OCI-LY7 (cell line): ENCODE data around the gene MS4A10. TPM values are rescaled to one million over a fixed set of nuclear protein-coding genes. Genes with fewer than 3 reads are reported as not detected.

Source experiments
- BruUV-seq: library from RNA; stranded (reverse); fragments of 400-500 nt; replicated peaks from 2 replicates; lab custom pipeline; 2021; lab: Mats Ljungman, UMichigan
- CTCF ChIA-PET: fragments of 300-600 bp; sonication (Branson Sonifier 250); formaldehyde crosslinking; loops from one replicate; lab custom pipeline; 2022; ENCODE audit warnings: antibody characterized with exemption; ENCODE audit not compliant: unreplicated experiment; lab: Charles Lee
- POLR2A ChIA-PET: fragments of 300-600 bp; sonication (Branson Sonifier 250); formaldehyde crosslinking; loops from one replicate; lab custom pipeline; 2022; ENCODE audit warnings: antibody characterized with exemption; lab: Charles Lee
- DNase-seq: peaks from one replicate; pipeline ENCODE4 v3.0.0-alpha.2; 2015; ENCODE audit warnings: low spot score
- H2AFZ ChIP-seq: fragments of 200-600 bp; sonication (generic), shearing (Covaris generic); 2 replicates; pipeline ENCODE4 v1.6.1; 2014; ENCODE audit warnings: mild to moderate bottlenecking, antibody characterized with exemption, low read length, moderate library complexity
- H3K27ac ChIP-seq: fragments of 200-600 bp; sonication (generic); 2 replicates; pipeline ENCODE4 v1.5.1; 2014; ENCODE audit warnings: mixed run types, low read depth, mild to moderate bottlenecking, moderate library complexity, low read length, inconsistent platforms; ENCODE audit not compliant: poor library complexity, severe bottlenecking
- H3K36me3 ChIP-seq: fragments of 200-600 bp; sonication (generic); 2 replicates; pipeline ENCODE4 v1.6.1; 2014; ENCODE audit warnings: mild to moderate bottlenecking, antibody characterized with exemption, low read length, moderate library complexity, mixed read lengths; ENCODE audit not compliant: insufficient read depth
- H3K4me1 ChIP-seq: fragments of 200-600 bp; sonication (generic); 2 replicates; pipeline ENCODE4 v1.5.1; 2014; ENCODE audit warnings: mild to moderate bottlenecking, low read length; ENCODE audit not compliant: insufficient read depth, poor library complexity, severe bottlenecking
- H3K4me2 ChIP-seq: fragments of 200-600 bp; sonication (generic); 2 replicates; pipeline ENCODE4 v1.6.1; 2014; ENCODE audit warnings: mild to moderate bottlenecking, low read length
- H3K4me3 ChIP-seq: fragments of 200-600 bp; sonication (generic); 2 replicates; pipeline ENCODE4 v1.5.1; 2014; ENCODE audit warnings: mild to moderate bottlenecking, low read depth, low read length; ENCODE audit not compliant: poor library complexity, severe bottlenecking
- H3K79me2 ChIP-seq: fragments of 200-600 bp; sonication (generic); 2 replicates; pipeline ENCODE4 v1.6.1; 2016; ENCODE audit warnings: low read depth, mild to moderate bottlenecking, low read length, moderate library complexity, mixed read lengths; ENCODE audit not compliant: insufficient read depth
- H3K9me2 ChIP-seq: fragments of 200-600 bp; sonication (generic); 2 replicates; pipeline ENCODE4 v1.6.1; 2016; ENCODE audit warnings: mild to moderate bottlenecking, low read length, mixed read lengths; ENCODE audit not compliant: insufficient read depth
- H3K9me3 ChIP-seq: fragments of 200-600 bp; sonication (generic); 2 replicates; pipeline ENCODE4 v1.6.1; 2014; ENCODE audit warnings: mild to moderate bottlenecking, mixed run types, low read length, mixed read lengths
- H4K20me1 ChIP-seq: fragments of 200-600 bp; sonication (generic); 2 replicates; pipeline ENCODE4 v1.6.1; 2014; ENCODE audit warnings: mild to moderate bottlenecking, antibody characterized with exemption, low read length, moderate library complexity, mixed read lengths; ENCODE audit not compliant: insufficient read depth
- CTCF ChIP-seq: fragments of 200-600 bp; sonication (generic); conservative IDR thresholded peaks from 2 replicates; pipeline ENCODE4 v1.5.1; 2014; ENCODE audit warnings: mild to moderate bottlenecking, antibody characterized with exemption, low read length, moderate library complexity, mixed read lengths
- EZH2phosphoT487 ChIP-seq: fragments of 200-600 bp; sonication (generic); IDR thresholded peaks from 2 replicates; pipeline ENCODE4 v1.6.1; 2018; ENCODE audit warnings: low read depth, borderline replicate concordance, mild to moderate bottlenecking, mixed run types, antibody characterized with exemption, low read length, moderate library complexity, mixed read lengths
- intact Hi-C: fragments of 100-400 bp; cut with micrococcal nuclease; formaldehyde crosslinking; loops from one replicate; pipeline ENCODE4 v1.10.0; 2022; ENCODE audit not compliant: unreplicated experiment
- total RNA-seq, 2 experiments: library from RNA; depleted of rRNA in 1 of 2; stranded (reverse); fragments of >200 nt in 1 of 2; shearing (Covaris generic) in 1 of 2; gene quantifications; 2 replicates each; pipeline ENCODE4 v1.2.3, GENCODE V29; 2014 to 2022

The MS4A10 gene
- total RNA-seq, 2 experiments from 2014 or later = not detected

- H3K4me3 ChIP-seq = peak within 1 kb of the TSS; percentile 81
- peak; percentile 93 for DNase-seq
- peak within 1 kb of the TSS; percentile 98 for H3K4me2 ChIP-seq
- H3K36me3 ChIP-seq = peaks cover 29% of the 10 kb centered on the region
- H3K9me2 ChIP-seq = no peaks in the 10 kb centered on the region
- peaks cover 23% of the 10 kb centered on the region for H3K4me1 ChIP-seq
- ChIA-PET CTCF (interaction anchor here (0.6 to 0.8 kb wide), 2 partner anchors 14 to 73 kb away, joined by 3 read pairs; no protein-coding TSS in a partner anchor), POLR2A (interaction anchor here (0.5 to 2.0 kb wide), 6 partner anchors 24 to 348 kb away, joined by 3 to 5 read pairs (median 3); no protein-coding TSS in a partner anchor)
- intact Hi-C loops = loop anchor here (1.0 kb wide), 1 partner anchor 64 kb away; the partner anchor contains the start of gene PRPF19
- H3K9me3 ChIP-seq = no peaks in the 10 kb centered on the region
- peaks cover 16% of the 10 kb centered on the region for H4K20me1 ChIP-seq
- H2AFZ ChIP-seq = peak within 1 kb of the TSS; percentile 84
- peaks cover 52% of the 10 kb centered on the region for H3K79me2 ChIP-seq
- no peak for TF ChIP-seq CTCF
- no peak for TF ChIP-seq EZH2phosphoT487
- TSS peak; percentile 78 for BruUV-seq
- peak within 1 kb of the TSS; percentile 29 for H3K27ac ChIP-seq
Observed at GRCh38 chr11:60841797-60842667, 56.9 kb downstream of the MS4A10 start, which contains the start of gene CCDC86. TSS of gene CCDC86 (plus strand) at chr11:60842113. CDS start at chr11:60842125, 12 bp downstream.

- H3K36me3 ChIP-seq = peaks cover 36% of the 10 kb centered on the region
- peak overlapping the region; percentile 84; the same call in 1 of the 2 replicates for H2AFZ ChIP-seq
- DNase-seq = no peak
- no peaks in the 10 kb centered on the region for H3K9me2 ChIP-seq
- H3K27ac ChIP-seq = peak overlapping the region; percentile 29
- peak overlapping the region; percentile 81 for H3K4me3 ChIP-seq
- intact Hi-C loops = loop anchor here (1.0 kb wide), 1 partner anchor 63 kb away; the partner anchor contains the start of gene PRPF19
- peaks cover 54% of the 10 kb centered on the region for H3K79me2 ChIP-seq
- H3K9me3 ChIP-seq = no peaks in the 10 kb centered on the region
- peak overlapping the region; percentile 98 for H3K4me2 ChIP-seq
- ChIA-PET CTCF (interaction anchor here (0.6 to 1.2 kb wide), 3 partner anchors 13 to 72 kb away, joined by 3 read pairs; partner anchors contain the start of gene TMEM109), POLR2A (interaction anchor here (0.5 to 2.0 kb wide), 8 partner anchors 23 to 347 kb away, joined by 3 to 5 read pairs (median 3); partner anchors contain the start of gene TMEM109)
- BruUV-seq = no TSS peak
- peaks cover 23% of the 10 kb centered on the region for H3K4me1 ChIP-seq
- no peak for TF ChIP-seq CTCF
- no peak for TF ChIP-seq EZH2phosphoT487
- H4K20me1 ChIP-seq = peaks cover 16% of the 10 kb centered on the region
Observed at GRCh38 chr11:60842668-60843600, 57.8 kb downstream of the MS4A10 start.
